Activated naive CD4-positive, alpha-beta T cell treated with anti-CD3 and anti-CD28 coated beads for 36 hours (primary cell): ENCODE results near the gene HSFX2. TPM values are rescaled to one million over a fixed set of nuclear protein-coding genes. Genes with fewer than 3 reads are reported as not detected.
"Not testable (repeated sequence)": the region's sequence is repeated elsewhere in the genome, so short reads cannot be mapped to it uniquely, and the experiment has no call there.

Experiments used
- CTCF ChIA-PET: fragments of 350-600 bp; sonication (Branson Sonifier 250); formaldehyde crosslinking; loops from one replicate; lab custom pipeline; 2021; ENCODE audit warnings: antibody characterized with exemption; lab: Charles Lee
- DNase-seq: peaks from one replicate; pipeline ENCODE4 v3.0.0-alpha.2; 2020
- H3K27ac Mint-ChIP-seq: one replicate; pipeline ENCODE4 v1.8.0; 2021; ENCODE audit warnings: mild to moderate bottlenecking, mixed read lengths
- H3K27me3 Mint-ChIP-seq: one replicate; pipeline ENCODE4 v1.8.0; 2021; ENCODE audit warnings: low read depth, mixed read lengths
- H3K36me3 Mint-ChIP-seq: one replicate; pipeline ENCODE4 v1.8.0; 2021; ENCODE audit warnings: low read depth, mixed read lengths
- H3K4me1 Mint-ChIP-seq: one replicate; pipeline ENCODE4 v1.8.0; 2021; ENCODE audit warnings: low read depth, mixed read lengths
- H3K4me3 Mint-ChIP-seq: one replicate; pipeline ENCODE4 v1.8.0; 2021; ENCODE audit warnings: mild to moderate bottlenecking, moderate library complexity, mixed read lengths
- H3K9me3 Mint-ChIP-seq: one replicate; pipeline ENCODE4 v1.8.0; 2021; ENCODE audit warnings: mixed read lengths
- intact Hi-C: fragments of 100-400 bp; cut with micrococcal nuclease; formaldehyde crosslinking; loops from one replicate; pipeline ENCODE4 v1.15.1; 2023
- total RNA-seq, 2 experiments: library from RNA; stranded (reverse); gene quantifications; one replicate each; pipeline ENCODE4 v1.2.3, GENCODE V29; 2021

HSFX2 gene
- total RNA-seq: not detected

- H3K27me3 Mint-ChIP-seq, H3K4me3 Mint-ChIP-seq, H3K9me3 Mint-ChIP-seq, intact Hi-C loops, H3K27ac Mint-ChIP-seq, CTCF ChIA-PET, H3K36me3 Mint-ChIP-seq, H3K4me1 Mint-ChIP-seq, DNase-seq: not testable (repeated sequence)
Observed at GRCh38 chrX:149595214-149595613, at the start of gene HSFX2. HSFX2 (minus strand) TSS chrX:149595314; CDS start chrX:149594700, 614 bp downstream.

- H3K27me3 Mint-ChIP-seq: no peaks in the 10 kb centered on the region
Observed at GRCh38 chrX:149643496-149643895, 48.4 kb upstream of the HSFX2 start.

GRCh38 chrX:149641835-149642234 lies 46.7 kb upstream of the HSFX2 start:
- H3K4me3 Mint-ChIP-seq: no peak overlapping the region
- H3K36me3 Mint-ChIP-seq: no peaks in the 10 kb centered on the region
- H3K27ac Mint-ChIP-seq: no peak overlapping the region
- no peak for DNase-seq
- H3K27me3 Mint-ChIP-seq: no peaks in the 10 kb centered on the region
- intact Hi-C loops: no loop called here
- no peaks in the 10 kb centered on the region for H3K9me3 Mint-ChIP-seq
- H3K4me1 Mint-ChIP-seq: peaks cover 4% of the 10 kb centered on the region
- CTCF ChIA-PET: no interaction called here

More at GRCh38 chrX:149643496-149643895, 48.4 kb upstream of the HSFX2 start:
- H3K4me3 Mint-ChIP-seq: no peak overlapping the region
- peaks cover 4% of the 10 kb centered on the region for H3K4me1 Mint-ChIP-seq
- H3K27ac Mint-ChIP-seq: no peak overlapping the region
- H3K36me3 Mint-ChIP-seq: no peaks in the 10 kb centered on the region
- intact Hi-C loops: no loop called here
- CTCF ChIA-PET: no interaction called here
- DNase-seq: no peak
- H3K9me3 Mint-ChIP-seq: no peaks in the 10 kb centered on the region

- DNase-seq: no peak
- H3K27me3 Mint-ChIP-seq: no peaks in the 10 kb centered on the region
- H3K4me3 Mint-ChIP-seq: no peak overlapping the region
Observed at GRCh38 chrX:149641432-149641831, 46.3 kb upstream of the HSFX2 start.

GRCh38 chrX:149639568-149639967 lies 44.5 kb upstream of the HSFX2 start:
- Mint-ChIP-seq H3K27me3 (no peaks in the 10 kb centered on the region), H3K27ac (no peak overlapping the region), H3K4me3 (no peak overlapping the region), H3K36me3 (no peaks in the 10 kb centered on the region), H3K9me3 (no peaks in the 10 kb centered on the region), H3K4me1 (peaks cover 4% of the 10 kb centered on the region)
- CTCF ChIA-PET: no interaction called here
- no peak for DNase-seq
- intact Hi-C loops: loop anchor here (10.0 kb wide), 2 partner anchors 75 to 725 kb away; partner anchors contain the start of genes MAGEA11 and MAMLD1

More at GRCh38 chrX:149641432-149641831, 46.3 kb upstream of the HSFX2 start:
- H3K4me1 Mint-ChIP-seq: peaks cover 4% of the 10 kb centered on the region
- no peaks in the 10 kb centered on the region for H3K36me3 Mint-ChIP-seq
- H3K27ac Mint-ChIP-seq: no peak overlapping the region
- no peaks in the 10 kb centered on the region for H3K9me3 Mint-ChIP-seq
- CTCF ChIA-PET: no interaction called here
- intact Hi-C loops: no loop called here

GRCh38 chrX:149638860-149639259 lies 43.7 kb upstream of the HSFX2 start:
- no peak overlapping the region for H3K4me3 Mint-ChIP-seq

GRCh38 chrX:149633511-149633910 lies 38.4 kb upstream of the HSFX2 start:
- intact Hi-C loops: loop anchor here (5.0 to 10.0 kb wide), 4 partner anchors 81 to 731 kb away; partner anchors contain the start of genes MAGEA11 and MAMLD1
- Mint-ChIP-seq H3K4me1 (peaks cover 25% of the 10 kb centered on the region), H3K9me3 (no peaks in the 10 kb centered on the region), H3K4me3 (no peak overlapping the region), H3K27me3 (no peaks in the 10 kb centered on the region), H3K27ac (no peak overlapping the region), H3K36me3 (no peaks in the 10 kb centered on the region)
- no peak for DNase-seq
- CTCF ChIA-PET: no interaction called here

More at GRCh38 chrX:149638860-149639259, 43.7 kb upstream of the HSFX2 start:
- Mint-ChIP-seq H3K27me3 (no peaks in the 10 kb centered on the region), H3K9me3 (no peaks in the 10 kb centered on the region), H3K27ac (no peak overlapping the region), H3K36me3 (no peaks in the 10 kb centered on the region), H3K4me1 (peaks cover 4% of the 10 kb centered on the region)
- intact Hi-C loops: loop anchor here (10.0 kb wide), 2 partner anchors 76 to 726 kb away; partner anchors contain the start of genes MAGEA11 and MAMLD1
- CTCF ChIA-PET: no interaction called here
- no peak for DNase-seq

GRCh38 chrX:149631234-149632165 lies 36.4 kb upstream of the HSFX2 start, which contains the start of gene TMEM185A:
TMEM185A (minus strand) TSS chrX:149631792; CDS start chrX:149631580, 212 bp downstream.
- CTCF ChIA-PET: no interaction called here
- intact Hi-C loops: loop anchor here (1.0 to 10.0 kb wide), 6 partner anchors 83 to 733 kb away; partner anchors contain the start of genes EOLA1, IDS, MAGEA11 and MAMLD1
- peak within 1 kb of the TSS; percentile 63 for H3K27ac Mint-ChIP-seq

GRCh38 chrX:149630681-149631233 lies 35.6 kb upstream of the HSFX2 start:
- Mint-ChIP-seq H3K36me3 (no peaks in the 10 kb centered on the region), H3K27me3 (no peaks in the 10 kb centered on the region), H3K4me3 (peak overlapping the region; percentile 87), H3K27ac (peak overlapping the region; percentile 63), H3K9me3 (no peaks in the 10 kb centered on the region), H3K4me1 (peaks cover 39% of the 10 kb centered on the region)
- intact Hi-C loops: loop anchor here (1.0 to 10.0 kb wide), 6 partner anchors 84 to 734 kb away; partner anchors contain the start of genes EOLA1, IDS, MAGEA11 and MAMLD1
- CTCF ChIA-PET: no interaction called here
- no peak for DNase-seq

More at GRCh38 chrX:149631234-149632165, 36.4 kb upstream of the HSFX2 start, which contains the start of gene TMEM185A:
- Mint-ChIP-seq H3K4me3 (peak within 1 kb of the TSS; percentile 87), H3K4me1 (peaks cover 34% of the 10 kb centered on the region), H3K36me3 (no peaks in the 10 kb centered on the region), H3K27me3 (no peaks in the 10 kb centered on the region), H3K9me3 (no peaks in the 10 kb centered on the region)
- peak; percentile 75 for DNase-seq

GRCh38 chrX:149629730-149630387 lies 34.7 kb upstream of the HSFX2 start:
- peak overlapping the region; percentile 87 for H3K4me3 Mint-ChIP-seq
- peaks cover 47% of the 10 kb centered on the region for H3K4me1 Mint-ChIP-seq
- no peaks in the 10 kb centered on the region for H3K36me3 Mint-ChIP-seq
- H3K27me3 Mint-ChIP-seq: no peaks in the 10 kb centered on the region
- CTCF ChIA-PET: interaction anchor here (0.8 kb wide), 1 partner anchor 308 kb away, joined by 3 read pairs; no protein-coding TSS in a partner anchor
- intact Hi-C loops: loop anchor here (5.0 to 10.0 kb wide), 4 partner anchors 85 to 735 kb away; partner anchors contain the start of genes MAGEA11 and MAMLD1
- no peak overlapping the region for H3K27ac Mint-ChIP-seq
- no peak for DNase-seq
- no peaks in the 10 kb centered on the region for H3K9me3 Mint-ChIP-seq

GRCh38 chrX:149628768-149629167 lies 33.7 kb upstream of the HSFX2 start:
- H3K27me3 Mint-ChIP-seq: no peaks in the 10 kb centered on the region
- intact Hi-C loops: no loop called here
- no peak overlapping the region for H3K27ac Mint-ChIP-seq
- H3K4me1 Mint-ChIP-seq: peaks cover 56% of the 10 kb centered on the region
- no peak overlapping the region for H3K4me3 Mint-ChIP-seq
- no peaks in the 10 kb centered on the region for H3K9me3 Mint-ChIP-seq
- no peak for DNase-seq
- no peaks in the 10 kb centered on the region for H3K36me3 Mint-ChIP-seq
- CTCF ChIA-PET: interaction anchor here (0.6 to 0.8 kb wide), 2 partner anchors 125 to 309 kb away, joined by 3 to 4 read pairs; no protein-coding TSS in a partner anchor
